Hippocampal formation (tissue), 2 donors: ENCODE results near the gene GAB3.
"Not testable (repeated sequence)": the region's sequence is repeated elsewhere in the genome, so short reads cannot be mapped to it uniquely, and the experiment has no call there.

Experiments
- DNase-seq, 2 donors: peaks; one replicate each; lab custom pipeline; 2025; lab: John Stamatoyannopoulos, UW

The GAB3 gene

DNA sequence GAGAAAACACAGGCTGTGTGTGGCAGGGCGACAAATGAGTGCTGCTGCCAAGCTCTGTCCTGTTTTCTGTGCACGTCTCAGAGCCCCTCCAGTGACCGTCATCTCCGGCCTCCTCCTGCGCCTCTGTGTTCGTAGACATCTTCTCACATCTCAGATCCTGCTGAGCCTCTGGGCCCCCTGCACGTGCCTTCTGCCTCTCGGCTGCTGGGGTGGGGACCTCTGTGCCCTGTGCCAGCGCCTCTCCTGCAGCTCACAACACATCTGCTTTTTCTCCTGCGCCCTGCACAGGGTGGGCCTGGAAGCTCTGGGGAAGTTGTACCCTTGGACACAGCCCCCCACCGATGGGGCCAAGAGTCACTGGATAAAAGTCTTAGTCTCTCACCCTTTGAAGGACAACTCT, 95.1 kb downstream of the GAB3 start:
- DNase-seq: no peak

DNA sequence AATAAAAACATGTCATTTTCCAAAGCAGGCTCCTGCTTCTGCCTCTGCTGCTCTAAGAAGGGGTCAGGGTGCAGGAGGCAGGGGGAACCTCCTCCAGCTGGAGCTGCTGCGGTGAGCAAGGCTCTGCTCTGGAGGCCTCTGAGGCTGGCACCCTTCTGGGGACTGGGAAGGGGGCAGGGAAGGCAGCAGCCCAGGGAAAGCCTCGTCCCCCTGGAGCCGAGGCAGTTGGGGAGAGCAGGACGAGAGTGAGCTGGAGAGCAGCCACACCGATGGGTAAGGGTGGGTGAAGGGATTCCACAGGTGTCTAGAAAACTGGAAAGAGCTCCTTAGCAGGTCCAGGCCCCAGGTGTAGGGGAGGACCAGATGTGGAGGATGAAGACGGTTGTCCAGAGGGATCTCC, 95.5 kb downstream of the GAB3 start:
- no peak for DNase-seq

DNA sequence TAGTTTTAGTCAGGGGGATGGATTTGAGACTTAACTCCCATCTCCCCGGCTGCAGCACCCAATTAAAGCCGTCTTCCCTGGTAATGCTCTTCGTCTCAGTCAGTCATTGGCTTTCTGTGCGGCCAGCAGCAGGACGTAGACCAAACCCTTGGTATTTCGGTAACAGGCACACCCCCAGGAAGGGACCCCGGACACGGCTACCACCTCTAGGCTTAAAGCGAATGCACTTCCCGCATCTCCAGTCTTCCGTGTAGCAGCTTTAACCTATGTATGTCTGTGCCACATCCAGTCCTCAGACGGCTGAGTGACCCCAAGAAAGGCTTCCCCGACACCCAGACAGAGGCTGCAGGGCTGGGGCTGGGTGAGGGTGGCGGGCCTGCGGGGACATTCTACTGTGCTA, 96.0 kb downstream of the GAB3 start:
- no peak for DNase-seq

DNA sequence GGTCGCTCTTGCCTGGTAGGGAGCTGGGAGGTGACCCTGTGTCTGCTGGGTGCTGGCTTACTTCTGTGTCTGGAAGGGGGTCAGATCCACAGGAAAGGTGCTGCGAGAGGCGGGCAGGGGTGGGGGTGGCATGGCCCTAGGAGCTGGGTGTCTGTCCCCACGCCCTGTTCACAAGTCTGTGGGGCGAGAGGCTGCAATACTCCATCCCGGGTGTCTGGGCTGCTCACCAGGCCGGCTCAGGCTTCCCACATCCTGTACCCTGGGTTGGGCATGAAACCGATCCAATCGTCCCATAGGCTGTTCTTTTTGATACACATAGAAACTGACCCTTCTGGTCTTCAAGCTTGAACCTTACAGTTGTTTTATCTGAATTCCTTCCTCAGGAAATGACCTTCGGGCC, 96.5 kb downstream of the GAB3 start:
- no peak for DNase-seq

DNA sequence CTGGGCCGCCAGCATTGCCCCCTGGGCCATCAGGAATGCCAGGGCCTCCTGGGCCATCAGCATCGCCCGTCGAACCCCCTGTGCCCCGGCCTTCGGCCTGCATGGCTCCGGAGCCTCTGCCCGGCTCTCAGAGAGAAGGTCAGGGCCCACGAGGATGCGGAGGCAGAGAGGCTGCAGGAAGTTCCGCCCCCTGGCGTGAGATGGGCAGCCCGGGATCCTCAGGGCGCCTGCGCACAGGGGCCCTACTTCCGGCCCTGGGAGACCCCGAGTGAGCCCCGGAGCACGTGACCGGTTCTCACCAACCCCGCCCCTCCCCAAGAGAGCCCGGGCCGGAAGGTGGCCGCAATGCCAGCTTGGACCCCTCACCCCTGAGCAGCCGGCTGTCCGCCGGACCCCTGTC, 97.5 kb downstream of the GAB3 start, which contains the start of gene CTAG2:
Gene CTAG2, minus strand, starts transcription at position 167 of the 400 bp plus-strand sequence. Its CDS starts 64 bp downstream, at position 103.
- DNase-seq: not testable (repeated sequence)

DNA sequence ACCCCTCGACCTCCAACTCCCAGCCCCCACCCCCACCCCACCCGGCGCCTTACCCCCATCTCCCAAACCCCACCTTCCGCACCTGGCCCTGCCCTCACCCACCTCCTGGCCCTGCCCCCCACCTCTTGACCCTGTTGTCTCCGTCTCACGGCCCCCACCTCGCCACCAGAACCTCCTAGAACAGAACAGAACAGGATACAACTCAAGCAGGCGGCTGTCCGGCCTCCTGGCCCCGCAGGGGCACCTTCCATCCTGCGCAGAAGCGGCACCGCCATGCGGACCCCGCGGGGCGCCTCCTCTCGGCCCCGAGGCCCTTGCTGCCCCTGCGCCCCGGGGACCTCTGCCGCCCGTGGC, 97.9 kb downstream of the GAB3 start:
- no peak for DNase-seq

DNA sequence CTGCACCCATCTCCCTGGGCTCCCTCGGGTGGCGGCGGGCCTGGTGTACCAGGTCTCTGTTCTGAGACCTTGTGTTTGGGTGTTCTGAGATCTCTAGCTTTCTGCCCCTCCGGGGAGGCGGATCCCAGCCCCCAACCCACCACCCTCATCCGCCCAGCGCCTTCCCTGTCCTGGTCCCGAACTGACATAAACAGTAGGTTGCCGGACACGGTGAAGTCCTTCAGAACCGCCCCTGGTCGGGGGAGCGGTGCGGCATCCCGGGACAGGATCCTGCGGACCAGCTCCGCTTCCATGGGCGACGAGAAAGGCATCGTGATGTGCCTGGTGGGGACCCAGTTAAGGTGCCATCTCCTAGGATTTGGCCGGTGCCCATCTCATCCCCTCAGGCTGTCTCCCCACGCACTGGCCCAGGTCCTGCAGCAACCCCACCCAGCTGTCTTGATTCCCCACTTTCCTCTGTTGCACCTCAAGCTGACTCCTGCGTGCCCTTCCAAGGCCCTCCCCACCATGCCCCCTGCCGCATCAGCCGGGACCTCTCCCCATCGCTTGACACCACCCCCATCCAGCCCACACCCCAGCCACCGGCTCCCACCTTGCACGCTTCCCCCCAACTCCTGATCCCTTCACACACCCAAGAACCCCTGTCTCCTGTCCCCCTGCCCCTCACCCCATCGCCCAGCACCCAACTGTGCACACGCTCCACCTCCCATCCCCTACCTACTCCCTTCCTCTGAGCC, 98.4 kb downstream of the GAB3 start:
- no peak for DNase-seq

DNA sequence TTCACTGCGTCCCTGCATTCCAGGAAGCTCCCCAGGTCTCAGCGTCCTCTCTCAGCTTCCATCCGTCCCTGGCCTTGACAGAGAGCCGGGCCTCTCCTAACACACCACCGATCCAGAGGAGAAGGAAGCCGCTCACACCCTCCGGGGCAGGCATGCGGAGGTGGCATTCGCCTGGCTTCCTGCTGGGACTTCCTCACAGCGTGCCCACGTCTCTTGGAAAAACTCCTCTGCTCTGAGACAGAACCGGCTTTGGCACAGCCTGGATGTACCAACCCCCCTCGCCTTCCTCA, 100.7 kb downstream of the GAB3 start:
- DNase-seq: no peak

DNA sequence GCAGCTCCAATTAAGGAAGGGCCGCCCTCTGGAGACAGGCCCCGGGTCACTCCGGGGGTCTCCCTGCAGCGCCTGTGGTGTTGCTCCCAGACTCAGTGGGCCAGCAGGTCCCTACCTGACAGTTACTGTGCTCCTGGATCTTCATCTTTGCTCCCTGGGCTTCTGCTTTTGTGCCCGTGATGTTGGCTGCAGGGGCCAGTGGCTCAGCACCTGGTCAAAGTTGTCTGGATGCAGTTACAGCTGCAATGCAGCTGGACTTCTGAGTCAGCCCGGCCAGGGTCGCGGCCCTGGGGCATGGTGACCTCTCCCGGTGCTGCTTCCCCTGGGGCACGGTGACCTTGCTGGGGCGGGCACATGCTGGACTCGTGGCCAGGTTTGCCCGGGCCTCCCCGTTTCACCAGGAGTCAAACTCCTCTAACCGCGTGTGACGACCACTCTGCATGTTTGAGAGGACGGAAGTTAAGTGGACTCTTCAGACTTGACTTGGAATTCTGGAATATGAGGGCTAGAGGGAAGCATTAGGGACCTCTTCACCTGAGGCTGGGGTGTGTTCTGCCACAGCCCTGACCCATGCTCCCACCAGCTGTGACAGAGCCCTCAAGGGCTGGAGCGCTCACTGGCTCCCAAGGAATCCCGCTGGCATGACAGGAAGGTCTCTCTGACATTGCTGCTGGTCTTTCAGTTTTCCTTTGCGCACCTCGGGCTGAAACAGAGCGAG, 101.2 kb downstream of the GAB3 start:
- DNase-seq: no peak

DNA sequence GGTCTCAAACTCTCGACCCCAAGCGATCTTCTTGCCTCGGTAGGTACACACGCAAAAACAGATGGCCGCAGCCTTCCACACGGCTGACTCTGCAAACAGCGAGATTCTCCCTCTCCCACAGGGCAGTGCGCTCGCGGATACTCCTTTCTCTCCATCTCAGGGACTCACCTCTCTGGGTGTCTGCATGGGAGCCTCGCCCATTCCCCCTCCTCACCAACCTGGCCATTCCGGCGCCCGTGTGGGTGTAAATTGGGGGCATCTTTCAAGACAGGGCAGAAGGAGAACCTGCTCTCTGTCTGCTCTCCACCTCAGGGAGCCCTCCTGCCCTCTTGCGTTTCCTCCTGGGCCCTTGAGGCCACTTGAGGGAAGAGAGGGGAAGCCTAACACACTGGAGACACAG, 101.9 kb downstream of the GAB3 start:
- DNase-seq: no peak

DNA sequence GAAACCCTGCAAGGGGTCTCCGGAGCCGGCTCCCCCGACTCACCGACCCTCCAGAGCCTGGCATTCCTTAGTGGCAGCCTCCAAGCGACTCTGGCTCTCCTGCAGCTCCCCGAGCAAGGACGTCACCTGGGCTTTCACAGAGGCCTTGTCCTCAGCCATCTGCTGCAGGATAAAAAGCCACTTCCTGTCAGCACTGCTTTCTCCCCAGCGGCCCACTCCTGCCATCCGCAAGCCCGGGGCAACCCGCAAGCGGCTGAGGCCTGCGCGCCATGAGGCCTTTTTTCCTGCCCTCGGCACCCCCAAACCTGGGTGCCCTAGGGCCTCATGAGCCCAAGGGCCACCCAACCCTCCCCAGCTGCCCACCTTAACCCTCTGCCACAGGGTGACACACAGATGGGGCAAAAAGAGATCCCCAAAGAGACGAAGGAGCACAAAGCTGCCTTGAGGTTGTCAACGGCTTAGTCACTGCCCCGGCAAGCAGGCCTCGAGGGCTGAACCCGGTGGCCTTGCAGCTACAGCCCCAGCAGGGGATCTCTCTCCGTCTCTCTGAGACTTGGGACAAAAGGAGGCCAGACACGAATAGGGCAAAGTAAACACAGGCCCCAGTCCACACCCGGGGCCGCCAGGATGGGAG, 105.0 kb downstream of the GAB3 start:
- DNase-seq: not testable (repeated sequence)

DNA sequence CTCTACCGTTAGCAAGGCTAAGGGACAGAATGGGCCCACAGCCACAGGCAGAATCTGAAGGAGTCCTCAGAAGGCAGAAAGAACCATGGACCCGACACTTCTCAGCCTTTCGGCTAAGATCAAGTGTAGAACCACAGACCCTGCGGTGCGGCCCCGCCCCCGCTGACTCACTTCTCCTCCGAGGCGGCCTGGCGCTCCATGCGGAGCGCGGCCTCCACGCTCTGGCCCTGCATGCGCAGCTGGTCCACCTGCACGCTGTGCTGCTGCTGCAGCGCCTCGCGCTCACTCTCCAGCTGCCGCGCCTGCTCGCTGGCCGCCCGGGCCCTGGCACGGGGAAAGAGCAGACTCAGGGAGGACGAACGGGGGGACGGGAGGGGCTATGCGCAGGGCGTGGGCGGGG, 107.2 kb downstream of the GAB3 start:
- not testable (repeated sequence) for DNase-seq

DNA sequence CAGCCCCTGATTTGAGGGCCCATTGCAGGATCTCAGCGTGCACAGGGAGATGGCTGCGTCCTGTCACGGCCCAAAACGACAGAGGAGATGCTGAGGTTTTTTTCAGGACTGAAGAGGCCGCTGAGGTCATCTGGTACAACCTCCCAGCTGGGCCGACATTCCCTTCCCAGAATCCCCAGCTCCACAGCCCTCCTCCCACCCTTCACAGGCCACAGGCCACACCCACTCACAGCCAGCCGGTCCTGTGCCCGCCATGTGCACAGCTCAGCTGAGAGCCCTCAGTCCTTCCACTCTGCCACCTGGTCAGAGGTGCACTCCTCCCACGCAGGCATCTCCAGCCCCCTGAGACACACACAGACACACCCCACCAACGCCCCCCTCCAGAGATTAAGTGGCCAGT, 109.1 kb downstream of the GAB3 start:
- not testable (repeated sequence) for DNase-seq

DNA sequence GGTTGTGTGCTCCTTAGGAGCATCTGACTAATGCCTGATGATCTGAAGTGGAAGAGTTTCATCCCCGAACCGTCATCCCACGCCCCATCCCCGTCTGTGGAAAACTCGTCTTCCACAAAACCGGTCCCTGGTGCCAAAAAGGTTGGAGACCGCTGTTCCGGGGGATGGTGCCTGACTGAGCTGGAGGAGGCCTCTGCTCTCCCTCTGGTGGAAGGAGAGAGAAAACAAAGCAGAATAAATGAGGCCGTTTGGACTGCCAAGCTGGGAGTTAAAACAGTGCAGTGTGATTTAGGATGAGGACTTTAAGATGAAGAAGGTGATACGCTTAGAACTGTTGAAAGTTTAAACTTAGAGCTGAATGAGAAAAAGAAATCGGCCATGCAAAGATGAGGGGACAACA, 117.2 kb downstream of the GAB3 start:
- not testable (repeated sequence) for DNase-seq

DNA sequence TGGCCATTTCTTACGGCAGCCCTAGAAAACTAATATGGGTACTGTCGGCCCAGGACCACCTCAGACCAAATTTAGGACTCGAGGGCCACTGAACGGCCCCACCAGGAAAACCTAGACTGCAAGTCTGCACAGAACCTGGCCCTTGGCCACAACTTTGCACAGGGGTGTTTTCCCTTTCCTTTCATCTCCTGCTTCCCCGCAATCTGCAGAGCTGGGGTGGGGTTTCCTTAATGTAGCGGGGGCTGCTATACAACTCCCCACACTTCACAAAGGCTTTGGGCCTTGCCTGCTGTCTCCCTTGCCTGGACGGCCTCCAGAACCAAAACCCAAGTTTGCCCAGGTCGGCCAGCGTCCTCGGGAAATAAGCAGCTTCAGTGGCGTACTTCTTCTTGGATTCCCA, 119.9 kb downstream of the GAB3 start:
- DNase-seq: not testable (repeated sequence)

DNA sequence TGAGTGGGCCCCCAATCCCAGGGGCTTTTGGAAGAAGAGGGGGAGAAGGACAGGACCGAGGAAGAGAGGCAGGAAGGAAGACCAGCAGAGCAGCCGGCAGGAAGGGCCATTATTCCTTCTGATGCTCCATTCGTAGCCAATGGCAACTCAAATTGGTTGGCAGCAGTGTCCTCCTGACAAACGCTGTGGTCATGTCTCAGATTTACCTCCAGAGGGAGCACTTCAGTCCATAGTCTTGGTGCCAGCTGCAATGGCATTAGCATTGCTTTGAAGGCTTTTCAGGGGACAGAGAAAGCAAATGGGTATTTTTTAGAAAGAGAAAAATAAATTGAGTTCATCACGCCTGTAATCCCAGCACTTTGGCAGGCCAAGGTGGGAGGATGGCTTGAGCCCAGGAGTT, 121.9 kb downstream of the GAB3 start:
- not testable (repeated sequence) for DNase-seq
